Testis (tissue), 3 donors: Measurements from ENCODE around the gene SH3D21. TPM values are rescaled to one million over a fixed set of nuclear protein-coding genes. Genes with fewer than 3 reads are reported as not detected.

Experiments used
- DNase-seq: peaks from one replicate; pipeline ENCODE4 v3.0.0-alpha.2; 2019
- H3K27ac ChIP-seq, 2 donors: fragments of 200-600 bp; sonication (generic); one replicate each; pipeline ENCODE4 v1.5.1; 2019
- H3K27me3 ChIP-seq: fragments of 200-600 bp; sonication (generic); one replicate; pipeline ENCODE4 v1.5.1; 2019
- H3K36me3 ChIP-seq: fragments of 200-600 bp; sonication (generic); one replicate; pipeline ENCODE4 v1.5.1; 2017; ENCODE audit warnings: low read depth; ENCODE audit errors: missing control alignments
- H3K4me1 ChIP-seq: fragments of 200-600 bp; sonication (generic); one replicate; pipeline ENCODE4 v1.5.1; 2019
- H3K4me3 ChIP-seq, 2 donors: fragments of 200-600 bp; sonication (generic); one replicate each; pipeline ENCODE4 v1.5.1; 2017 to 2019
- H3K9me3 ChIP-seq: fragments of 200-600 bp; sonication (generic); one replicate; pipeline ENCODE4 v1.5.1; 2017
- CTCF ChIP-seq, 3 experiments: fragments of 450-650 bp in 2 of 3; fragments of 200-600 bp in 1 of 3; sonication (generic) in 1 of 3; IDR thresholded peaks; one replicate each; pipeline ENCODE4 v1.5.1; 2016 to 2019; ENCODE audit warnings: antibody characterized with exemption in 3 of 3, mild to moderate bottlenecking in 2 of 3, moderate library complexity in 1 of 3
- POLR2A ChIP-seq: fragments of 450-650 bp; IDR thresholded peaks from one replicate; pipeline ENCODE4 v1.6.1; 2017; ENCODE audit warnings: antibody characterized with exemption, mild to moderate bottlenecking, moderate library complexity
- WGBS, 2 donors: methylation state at CpG; one replicate each; pipeline ENCODE4 v1.1.5; 2018; 5-methylcytosine and 5-hydroxymethylcytosine counted together
- intact Hi-C: fragments of 100-400 bp; cut with DNase I; formaldehyde crosslinking; loops from one replicate; pipeline ENCODE4 v1.15.1; 2023; ENCODE audit warnings: low total_unique reads
- polyA plus RNA-seq: library from polyadenylated mRNA; stranded (reverse); fragments of 350-450 nt; fragmentation: Illumina TruSeq; extraction: RNeasy Lipid Tissue Mini Kit (QIAGEN cat#74804); gene quantifications from one replicate; pipeline ENCODE4 v1.2.3, GENCODE V29; 2014; ENCODE audit warnings: low read depth, low replicate concordance; ENCODE audit not compliant: insufficient read depth
- total RNA-seq, 2 donors: library from RNA; depleted of rRNA; stranded (reverse); fragments of >200 nt; gene quantifications; one replicate each; pipeline ENCODE4 v1.2.3, GENCODE V29; 2016

SH3D21 gene
- total and polyA plus RNA-seq, 3 donors from 2014 or later = 6.8 to 14.9 (median 12.8) TPM

GRCh38 chr1:36321119-36321951 lies 15.2 kb downstream of the SH3D21 start:
- H3K9me3 ChIP-seq = no peaks in the 10 kb centered on the region
- TF ChIP-seq CTCF (IDR thresholded peaks at IDR 0.05) (no peak), POLR2A (peak; percentile 18)
- peak overlapping the region; percentile 88 to 94 for H3K27ac ChIP-seq
- peak overlapping the region; percentile 55 to 75 for H3K4me3 ChIP-seq
- H3K27me3 ChIP-seq = no peaks in the 10 kb centered on the region
- WGBS, 2 donors = 13 to 23% methylated on average over 31 to 59 of the region's 59 CpGs
- peak; percentile 87 for DNase-seq
- intact Hi-C loops = no loop called here
- peaks cover 13% of the 10 kb centered on the region for H3K4me1 ChIP-seq
- H3K36me3 ChIP-seq = no peaks in the 10 kb centered on the region

- Histone ChIP-seq H3K27ac (peak overlapping the region; percentile 88 to 94), H3K27me3 (no peaks in the 10 kb centered on the region), H3K4me1 (peaks cover 13% of the 10 kb centered on the region), H3K36me3 (no peaks in the 10 kb centered on the region), H3K4me3 (peak overlapping the region; percentile 75), H3K9me3 (no peaks in the 10 kb centered on the region)
- intact Hi-C loops = no loop called here
- TF ChIP-seq CTCF (IDR thresholded peaks at IDR 0.05) (no peak), POLR2A (no peak)
- DNase-seq = no peak
- 35% methylated on average over 12 to 67 of the region's 67 CpGs for WGBS, 2 donors
These were observed 16.0 kb downstream of the SH3D21 start for GRCh38 chr1:36322041-36322785.

DNA sequence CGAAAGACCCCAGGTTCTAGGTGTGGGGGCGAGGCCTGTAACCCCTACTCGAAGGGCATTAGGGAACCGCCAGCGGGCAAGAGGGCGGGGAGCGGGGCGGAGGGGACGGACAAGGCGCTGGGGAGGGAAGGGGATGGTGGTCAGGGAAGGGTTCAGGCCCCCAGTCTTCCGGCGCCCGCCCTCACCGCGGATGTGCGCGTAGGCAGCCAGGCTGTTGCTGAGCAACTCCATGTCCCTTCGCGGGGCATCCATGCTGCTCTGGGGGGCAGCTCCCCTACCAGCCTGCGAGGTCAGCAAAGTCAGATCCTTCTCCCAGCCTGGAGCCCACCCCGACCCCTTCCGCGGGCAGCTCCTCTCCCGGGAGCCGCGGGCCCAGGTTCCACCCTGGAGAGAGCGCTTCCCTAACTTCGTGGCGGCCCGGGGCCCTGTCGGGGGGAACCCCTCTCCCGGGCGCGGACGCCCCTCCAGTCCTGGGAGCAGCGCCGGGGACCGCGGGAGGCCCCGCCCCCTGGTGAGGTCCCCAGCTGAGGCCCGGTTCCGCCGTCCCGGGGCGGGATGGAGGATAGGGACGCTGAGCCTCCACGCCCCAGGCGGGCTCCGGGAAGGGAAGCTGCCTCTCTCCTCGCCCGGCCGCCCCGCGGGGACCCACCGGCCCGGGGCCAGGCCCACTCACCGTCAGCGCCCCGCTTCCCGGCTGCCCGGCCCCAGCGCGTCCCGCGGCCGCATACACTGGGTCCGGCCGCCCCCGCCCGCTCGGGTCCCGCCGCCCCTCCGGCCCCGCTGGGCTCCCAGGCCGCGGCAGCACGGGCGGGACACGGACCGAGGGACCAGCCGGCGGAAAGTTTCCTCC lies 16.8 kb downstream of the SH3D21 start:
- TF ChIP-seq CTCF (IDR thresholded peaks at IDR 0.05) = no peak
- no peak for TF ChIP-seq POLR2A
- peak overlapping the region; percentile 88 to 94 for H3K27ac ChIP-seq
- WGBS, 2 donors = 19 to 34% methylated on average over 12 to 33 of the region's 83 CpGs
- H3K27me3 ChIP-seq = no peaks in the 10 kb centered on the region
- peaks cover 13% of the 10 kb centered on the region for H3K4me1 ChIP-seq
- intact Hi-C loops = no loop called here
- DNase-seq = peak; percentile 42
- peak overlapping the region; percentile 75 for H3K4me3 ChIP-seq
- no peaks in the 10 kb centered on the region for H3K9me3 ChIP-seq
- no peaks in the 10 kb centered on the region for H3K36me3 ChIP-seq

GRCh38 chr1:36323636-36324352 lies 17.6 kb downstream of the SH3D21 start, which contains the start of gene EVA1B:
Gene EVA1B (minus strand): TSS chr1:36323645. CDS start chr1:36323037, 608 bp downstream.
- no peaks in the 10 kb centered on the region for H3K36me3 ChIP-seq
- H3K4me1 ChIP-seq = peaks cover 15% of the 10 kb centered on the region
- intact Hi-C loops = no loop called here
- no peaks in the 10 kb centered on the region for H3K27me3 ChIP-seq
- no peak for TF ChIP-seq CTCF (IDR thresholded peaks at IDR 0.05)
- TF ChIP-seq POLR2A = no peak
- DNase-seq = peak; percentile 77
- no peaks in the 10 kb centered on the region for H3K9me3 ChIP-seq
- H3K27ac ChIP-seq = peak within 1 kb of the TSS; percentile 88 to 94
- 7 to 20% methylated on average over 25 to 28 of the region's 36 CpGs for WGBS, 2 donors
- peak within 1 kb of the TSS; percentile 75 for H3K4me3 ChIP-seq
